ENCODE measurements around the gene TNFRSF1A.

Gene TNFRSF1A

DNA sequence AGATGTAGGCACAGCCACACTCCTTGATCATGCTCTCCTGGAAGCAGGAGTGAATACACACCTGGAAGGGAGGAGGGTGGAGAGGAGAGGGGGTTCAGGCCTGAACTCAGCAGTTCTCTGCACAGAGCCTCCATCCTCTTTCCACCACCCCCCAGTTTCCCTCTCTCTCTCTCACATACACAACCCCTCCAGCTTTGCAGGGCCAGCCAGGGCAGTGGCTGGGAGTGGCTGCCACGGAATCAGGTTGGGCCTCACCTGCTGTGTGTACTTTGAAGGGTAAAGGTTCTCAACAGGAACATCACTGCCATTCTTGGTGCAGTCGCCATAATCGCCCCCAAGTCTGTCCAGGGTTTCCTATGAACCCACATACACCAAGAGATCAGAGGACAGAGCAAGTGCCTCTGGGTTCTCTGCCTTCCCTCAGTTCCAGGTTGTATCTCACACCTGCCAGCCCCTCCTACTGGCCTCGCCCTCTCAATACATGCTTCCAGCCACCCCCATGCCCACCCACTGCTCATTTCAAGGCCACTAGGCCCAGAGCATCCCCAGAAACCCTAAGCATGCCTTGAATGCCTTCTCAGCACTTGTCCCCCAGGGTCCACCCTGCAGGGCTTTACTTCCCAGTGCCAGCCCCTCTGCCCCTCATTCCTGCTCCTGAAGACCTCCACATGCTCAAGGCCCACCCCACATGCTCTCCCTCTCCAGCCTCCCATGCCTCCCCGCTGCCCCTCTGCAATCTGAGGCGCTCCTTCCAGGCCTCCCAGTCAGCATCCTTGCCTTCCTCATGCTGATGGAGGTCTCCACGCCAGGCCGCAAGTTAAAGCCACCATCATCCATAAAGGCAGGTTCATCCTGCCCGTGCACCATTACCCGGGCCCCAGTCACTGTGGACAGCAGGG is 12.9 kb upstream of the TNFRSF1A start:
- Histone ChIP-seq H3K79me2 (ENCODE audit: insufficient read depth, low read depth) (no peaks in the 10 kb centered on the region), H4K20me1 (ENCODE audit: insufficient read depth) (no peaks in the 10 kb centered on the region), H3K4me3 (IDR thresholded peaks at IDR 0.05; ENCODE audit: insufficient read depth, low read depth, low read length) (no peak overlapping the region), H3K27me3 (ENCODE audit: insufficient read depth, low read depth) (no peaks in the 10 kb centered on the region), H3K4me2 (no peak overlapping the region), H3K36me3 (ENCODE audit: insufficient read depth) (no peaks in the 10 kb centered on the region), H3K4me1 (ENCODE audit: low read depth, poor library complexity, severe bottlenecking) (peaks cover 4% of the 10 kb centered on the region), H3K27ac (no peak overlapping the region), H3K9ac (no peak overlapping the region), H2AFZ (ENCODE audit: low read depth) (no peak overlapping the region)
- TF ChIP-seq, protein P1, sequence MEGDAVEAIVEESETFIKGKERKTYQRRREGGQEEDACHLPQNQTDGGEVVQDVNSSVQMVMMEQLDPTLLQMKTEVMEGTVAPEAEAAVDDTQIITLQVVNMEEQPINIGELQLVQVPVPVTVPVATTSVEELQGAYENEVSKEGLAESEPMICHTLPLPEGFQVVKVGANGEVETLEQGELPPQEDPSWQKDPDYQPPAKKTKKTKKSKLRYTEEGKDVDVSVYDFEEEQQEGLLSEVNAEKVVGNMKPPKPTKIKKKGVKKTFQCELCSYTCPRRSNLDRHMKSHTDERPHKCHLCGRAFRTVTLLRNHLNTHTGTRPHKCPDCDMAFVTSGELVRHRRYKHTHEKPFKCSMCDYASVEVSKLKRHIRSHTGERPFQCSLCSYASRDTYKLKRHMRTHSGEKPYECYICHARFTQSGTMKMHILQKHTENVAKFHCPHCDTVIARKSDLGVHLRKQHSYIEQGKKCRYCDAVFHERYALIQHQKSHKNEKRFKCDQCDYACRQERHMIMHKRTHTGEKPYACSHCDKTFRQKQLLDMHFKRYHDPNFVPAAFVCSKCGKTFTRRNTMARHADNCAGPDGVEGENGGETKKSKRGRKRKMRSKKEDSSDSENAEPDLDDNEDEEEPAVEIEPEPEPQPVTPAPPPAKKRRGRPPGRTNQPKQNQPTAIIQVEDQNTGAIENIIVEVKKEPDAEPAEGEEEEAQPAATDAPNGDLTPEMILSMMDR (conservative IDR thresholded peaks at IDR 0.05; ENCODE audit: low read depth, low read length): no peak

GRCh38 chr12:6352193-6353173 is 10.6 kb upstream of the TNFRSF1A start:
- H3K36me3 ChIP-seq (ENCODE audit: insufficient read depth): no peaks in the 10 kb centered on the region
- no peak overlapping the region for H3K4me2 ChIP-seq
- H2AFZ ChIP-seq (ENCODE audit: low read depth): no peak overlapping the region
- peaks cover 4% of the 10 kb centered on the region for H3K4me1 ChIP-seq (ENCODE audit: low read depth, poor library complexity, severe bottlenecking)
- no peak overlapping the region for H3K9ac ChIP-seq
- H3K79me2 ChIP-seq (ENCODE audit: insufficient read depth, low read depth): no peaks in the 10 kb centered on the region
- no peaks in the 10 kb centered on the region for H3K27me3 ChIP-seq (ENCODE audit: insufficient read depth, low read depth)
- H3K27ac ChIP-seq: no peak overlapping the region
- H3K4me3 ChIP-seq (IDR thresholded peaks at IDR 0.05; ENCODE audit: insufficient read depth, low read depth, low read length): no peak overlapping the region
- TF ChIP-seq, protein P1 (conservative IDR thresholded peaks at IDR 0.05; ENCODE audit: low read depth, low read length): no peak
- no peaks in the 10 kb centered on the region for H4K20me1 ChIP-seq (ENCODE audit: insufficient read depth)

- no peaks in the 10 kb centered on the region for H3K79me2 ChIP-seq (ENCODE audit: insufficient read depth, low read depth)
- H3K9ac ChIP-seq: no peak overlapping the region
- no peak overlapping the region for H3K4me2 ChIP-seq
- H3K27ac ChIP-seq: no peak overlapping the region
- peaks cover 4% of the 10 kb centered on the region for H3K4me1 ChIP-seq (ENCODE audit: low read depth, poor library complexity, severe bottlenecking)
- H4K20me1 ChIP-seq (ENCODE audit: insufficient read depth): no peaks in the 10 kb centered on the region
- H2AFZ ChIP-seq (ENCODE audit: low read depth): no peak overlapping the region
- H3K27me3 ChIP-seq (ENCODE audit: insufficient read depth, low read depth): no peaks in the 10 kb centered on the region
- H3K4me3 ChIP-seq (IDR thresholded peaks at IDR 0.05; ENCODE audit: insufficient read depth, low read depth, low read length): no peak overlapping the region
- TF ChIP-seq, protein P1 (conservative IDR thresholded peaks at IDR 0.05; ENCODE audit: low read depth, low read length): no peak
- no peaks in the 10 kb centered on the region for H3K36me3 ChIP-seq (ENCODE audit: insufficient read depth)
Measured at GRCh38 chr12:6351622-6352021, 9.7 kb upstream of the TNFRSF1A start.

DNA sequence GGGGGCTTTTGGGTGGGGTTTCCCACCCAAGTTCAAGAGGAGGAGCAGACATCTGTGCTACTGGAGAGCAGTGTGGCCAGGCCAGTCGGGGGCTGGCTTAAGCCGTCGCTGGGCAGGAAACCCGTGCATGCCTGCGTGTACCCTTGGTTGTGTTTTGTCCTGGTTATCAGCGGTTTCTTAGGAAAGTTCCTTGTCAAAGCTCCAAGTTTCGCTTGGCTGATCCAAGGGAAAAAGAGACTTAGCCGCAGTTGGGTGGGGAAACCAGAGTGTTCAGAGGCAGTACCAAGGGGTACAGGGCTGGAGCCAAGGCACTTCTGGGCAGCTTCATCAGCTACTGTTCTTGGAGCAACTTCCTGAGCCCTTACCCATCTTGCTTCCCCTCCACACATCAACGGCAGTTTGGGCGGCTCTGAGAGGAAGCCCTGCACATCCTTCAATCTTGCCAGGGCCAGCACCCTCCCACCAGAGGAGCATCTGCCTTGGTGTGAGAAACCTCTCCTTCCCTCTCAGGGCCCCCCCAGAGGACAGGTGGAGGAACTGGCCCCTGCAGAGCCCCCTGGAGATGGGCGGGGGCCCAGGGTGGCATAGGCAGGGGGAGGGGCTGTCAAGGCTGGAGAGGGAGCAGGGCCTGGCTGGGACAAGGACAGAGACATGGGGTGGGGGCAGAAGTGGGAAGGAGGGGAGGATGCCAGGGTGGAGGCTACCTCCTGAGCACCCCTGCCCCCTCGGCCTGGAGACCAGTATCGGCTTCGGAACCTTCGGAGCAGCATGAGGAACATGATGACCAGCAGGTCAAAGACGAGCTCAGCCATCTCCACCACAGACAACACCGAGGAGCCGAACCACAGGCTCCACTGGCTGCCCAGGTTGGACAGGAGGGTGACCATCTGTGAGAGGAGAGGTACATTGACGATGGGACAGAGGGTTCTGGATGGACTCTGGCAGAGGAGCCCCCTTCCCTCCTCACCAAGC is 5.8 kb upstream of the TNFRSF1A start:
- H3K9ac ChIP-seq: no peak overlapping the region
- H2AFZ ChIP-seq (ENCODE audit: low read depth): no peak overlapping the region
- TF ChIP-seq, protein P1 (conservative IDR thresholded peaks at IDR 0.05; ENCODE audit: low read depth, low read length): no peak
- H3K79me2 ChIP-seq (ENCODE audit: insufficient read depth, low read depth): no peaks in the 10 kb centered on the region
- H3K36me3 ChIP-seq (ENCODE audit: insufficient read depth): no peaks in the 10 kb centered on the region
- H3K4me3 ChIP-seq (IDR thresholded peaks at IDR 0.05; ENCODE audit: insufficient read depth, low read depth, low read length): no peak overlapping the region
- H3K4me1 ChIP-seq (ENCODE audit: low read depth, poor library complexity, severe bottlenecking): peaks cover 12% of the 10 kb centered on the region
- H3K4me2 ChIP-seq: no peak overlapping the region
- no peaks in the 10 kb centered on the region for H3K27me3 ChIP-seq (ENCODE audit: insufficient read depth, low read depth)
- no peak overlapping the region for H3K27ac ChIP-seq
- no peaks in the 10 kb centered on the region for H4K20me1 ChIP-seq (ENCODE audit: insufficient read depth)

Data from KMS-11 (cell line).